ENCODE results near the gene CD79B.

The CD79B gene

DNA sequence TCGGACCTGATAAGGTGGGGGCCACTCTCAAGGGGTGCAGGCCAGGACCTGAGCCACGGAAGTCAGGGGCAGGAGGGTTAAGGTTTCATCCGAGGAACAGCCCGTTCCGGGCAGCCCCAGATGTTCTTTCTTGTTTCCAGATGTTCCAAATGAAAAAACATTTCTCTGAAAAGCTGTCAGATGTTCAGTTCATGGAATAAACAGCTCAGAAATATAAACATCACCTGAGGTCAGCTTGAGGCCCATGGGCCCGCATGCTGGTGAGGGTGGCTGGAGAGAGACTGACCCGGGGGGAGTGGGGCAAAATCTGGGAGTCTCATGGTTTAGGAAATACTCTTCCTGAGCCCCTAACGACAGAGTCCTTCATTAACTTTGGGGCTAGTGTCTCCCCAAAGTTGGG, 1.5 kb upstream of the CD79B start:
- DNase-seq (ENCODE audit: low read depth), result no peak
- TF ChIP-seq, protein P1, sequence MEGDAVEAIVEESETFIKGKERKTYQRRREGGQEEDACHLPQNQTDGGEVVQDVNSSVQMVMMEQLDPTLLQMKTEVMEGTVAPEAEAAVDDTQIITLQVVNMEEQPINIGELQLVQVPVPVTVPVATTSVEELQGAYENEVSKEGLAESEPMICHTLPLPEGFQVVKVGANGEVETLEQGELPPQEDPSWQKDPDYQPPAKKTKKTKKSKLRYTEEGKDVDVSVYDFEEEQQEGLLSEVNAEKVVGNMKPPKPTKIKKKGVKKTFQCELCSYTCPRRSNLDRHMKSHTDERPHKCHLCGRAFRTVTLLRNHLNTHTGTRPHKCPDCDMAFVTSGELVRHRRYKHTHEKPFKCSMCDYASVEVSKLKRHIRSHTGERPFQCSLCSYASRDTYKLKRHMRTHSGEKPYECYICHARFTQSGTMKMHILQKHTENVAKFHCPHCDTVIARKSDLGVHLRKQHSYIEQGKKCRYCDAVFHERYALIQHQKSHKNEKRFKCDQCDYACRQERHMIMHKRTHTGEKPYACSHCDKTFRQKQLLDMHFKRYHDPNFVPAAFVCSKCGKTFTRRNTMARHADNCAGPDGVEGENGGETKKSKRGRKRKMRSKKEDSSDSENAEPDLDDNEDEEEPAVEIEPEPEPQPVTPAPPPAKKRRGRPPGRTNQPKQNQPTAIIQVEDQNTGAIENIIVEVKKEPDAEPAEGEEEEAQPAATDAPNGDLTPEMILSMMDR (IDR thresholded peaks at IDR 0.05; ENCODE audit: low read depth, low read length, missing control alignments), result no peak
- no peak overlapping the region for H3K4me3 ChIP-seq (ENCODE audit: low read depth, low read length)

DNA sequence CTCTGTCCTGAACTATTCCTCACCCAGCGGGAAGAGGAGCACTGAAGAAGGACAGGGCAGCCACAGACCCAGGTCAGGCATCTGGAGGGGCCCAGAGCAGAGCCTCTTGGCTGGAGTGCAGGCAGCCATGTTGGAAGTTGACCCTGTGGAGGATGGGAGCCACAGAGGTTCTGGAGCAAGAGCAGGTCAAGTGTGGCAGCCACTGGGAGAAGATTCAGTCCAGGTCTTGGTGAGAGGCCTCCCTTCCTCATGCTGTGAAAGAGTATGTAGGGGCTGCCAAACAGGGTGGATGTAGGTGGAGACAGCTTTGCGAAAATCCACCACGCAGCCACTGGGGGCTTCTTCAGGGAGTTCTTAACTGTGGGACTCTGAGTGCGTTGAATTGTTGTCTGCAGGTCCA, 590 bp upstream of the CD79B start:
- H3K4me3 ChIP-seq (ENCODE audit: low read depth, low read length), result peak overlapping the region; percentile 75
- TF ChIP-seq, protein P1 (IDR thresholded peaks at IDR 0.05; ENCODE audit: low read depth, low read length, missing control alignments), result no peak
- no peak for DNase-seq (ENCODE audit: low read depth)

DNA sequence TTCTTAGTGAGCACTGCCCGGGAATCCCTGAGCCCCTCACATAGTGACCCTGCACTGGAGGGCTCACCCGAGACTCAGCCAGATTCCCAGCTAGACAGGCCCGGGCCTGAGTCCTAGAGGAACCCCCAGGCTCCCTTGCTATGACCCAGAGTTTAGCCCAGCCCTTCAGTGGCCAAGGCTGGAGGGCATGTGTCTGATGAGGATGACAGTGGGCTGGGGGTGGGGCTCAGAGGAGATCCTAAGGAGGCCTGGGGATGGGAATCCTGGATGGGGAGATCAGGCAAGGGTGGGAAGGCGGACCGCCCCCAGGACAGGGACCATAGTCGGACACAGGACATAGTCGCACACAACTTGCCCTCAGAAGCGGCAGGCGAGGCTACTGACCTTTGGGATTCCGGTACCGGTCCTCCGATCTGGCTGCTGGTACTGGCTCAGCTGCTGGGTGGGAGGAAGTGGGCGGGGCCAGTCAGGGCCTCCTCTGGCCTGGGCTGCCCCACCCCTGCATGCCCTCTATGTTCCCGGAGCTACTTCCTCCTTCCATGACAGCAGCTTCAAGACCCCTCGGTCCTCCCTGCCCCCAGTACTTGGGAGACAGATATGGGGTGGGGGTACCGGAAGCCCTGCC, 1.1 kb downstream of the CD79B start:
- TF ChIP-seq, protein P1 (IDR thresholded peaks at IDR 0.05; ENCODE audit: low read depth, low read length, missing control alignments), result no peak
- H3K4me3 ChIP-seq (ENCODE audit: low read depth, low read length), result peak overlapping the region; percentile 75
- DNase-seq (ENCODE audit: low read depth), result peak; percentile 52

DNA sequence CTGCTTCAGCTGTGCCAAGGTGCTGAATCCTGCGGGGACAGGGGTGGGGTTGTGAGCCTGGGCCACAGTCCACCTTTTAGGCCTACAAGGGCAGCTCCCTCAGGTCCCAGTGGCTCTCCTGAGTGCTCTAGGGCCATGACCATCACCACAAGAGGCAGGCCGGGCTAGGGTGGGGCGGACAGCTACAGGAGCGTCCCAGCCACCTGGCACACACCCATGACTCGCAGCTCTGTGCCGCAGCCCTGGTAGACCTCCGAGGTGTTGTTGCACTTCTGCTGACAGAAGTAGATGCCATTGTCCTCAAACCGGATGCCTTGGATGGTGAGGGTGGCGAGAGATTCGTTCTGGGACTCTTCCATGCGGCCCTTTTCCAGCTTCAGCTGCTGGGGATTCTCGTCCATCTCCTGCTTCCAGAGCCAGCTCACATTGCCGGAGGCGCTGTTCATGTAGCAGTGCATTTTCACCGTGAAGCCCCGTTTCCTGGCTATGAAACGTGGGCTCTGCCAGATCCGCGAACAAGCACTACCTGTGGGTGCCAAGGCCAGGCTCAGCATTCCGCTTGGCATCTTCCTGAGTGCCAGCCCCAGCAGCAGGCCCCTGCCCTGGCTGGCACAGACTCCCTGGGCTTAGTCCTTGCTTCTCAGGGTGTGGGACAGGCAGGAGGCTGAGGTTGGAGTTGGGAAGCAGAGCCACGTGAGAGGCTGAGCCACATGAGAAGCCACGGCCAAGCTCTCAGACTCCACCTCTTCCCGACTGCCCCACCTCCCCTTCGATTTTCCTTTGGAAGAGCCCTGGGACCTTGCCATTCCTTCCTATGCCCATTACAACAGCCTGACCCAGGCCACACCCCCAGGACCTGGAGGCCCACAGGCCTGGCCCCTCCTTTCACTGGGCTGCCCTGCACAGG, 2.0 kb downstream of the CD79B start:
- TF ChIP-seq, protein P1 (IDR thresholded peaks at IDR 0.05; ENCODE audit: low read depth, low read length, missing control alignments), result no peak
- peak overlapping the region; percentile 75 for H3K4me3 ChIP-seq (ENCODE audit: low read depth, low read length)
- DNase-seq (ENCODE audit: low read depth), result no peak

DNA sequence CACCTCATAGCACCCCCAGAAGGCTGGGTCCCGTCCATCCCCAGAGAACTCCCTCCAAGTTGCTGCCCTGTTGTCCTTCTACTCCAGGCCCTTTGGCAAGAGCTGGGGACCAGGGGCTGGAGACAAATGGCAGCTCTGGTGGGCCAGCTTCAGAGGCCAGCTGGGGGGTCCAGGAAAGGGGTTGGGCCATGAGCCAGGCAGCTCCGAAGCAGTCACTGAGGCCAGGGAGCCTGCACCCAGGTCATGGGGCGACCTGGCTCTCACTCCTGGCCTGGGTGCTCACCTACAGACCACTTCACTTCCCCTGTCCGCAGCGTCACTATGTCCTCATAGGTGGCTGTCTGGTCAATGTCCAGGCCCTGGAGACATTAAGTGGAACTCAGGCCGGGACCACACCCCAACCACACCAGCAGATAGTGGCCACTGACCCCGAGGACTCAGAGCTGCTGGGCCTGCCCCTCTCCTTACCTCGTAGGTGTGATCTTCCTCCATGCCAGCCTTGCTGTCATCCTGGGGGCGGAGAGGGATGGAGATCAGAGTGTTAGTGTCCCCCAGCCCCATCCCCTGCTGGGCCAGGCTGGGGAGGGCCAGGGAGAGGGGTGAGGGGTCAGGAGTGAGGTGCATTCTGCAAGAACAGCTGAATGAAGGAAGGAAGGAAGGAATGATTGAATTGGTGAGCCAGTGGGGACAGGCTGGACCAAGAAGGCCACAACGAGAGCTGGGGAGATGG, 3.0 kb downstream of the CD79B start:
- TF ChIP-seq, protein P1 (IDR thresholded peaks at IDR 0.05; ENCODE audit: low read depth, low read length, missing control alignments), result no peak
- no peak for DNase-seq (ENCODE audit: low read depth)
- H3K4me3 ChIP-seq (ENCODE audit: low read depth, low read length), result no peak overlapping the region

DNA sequence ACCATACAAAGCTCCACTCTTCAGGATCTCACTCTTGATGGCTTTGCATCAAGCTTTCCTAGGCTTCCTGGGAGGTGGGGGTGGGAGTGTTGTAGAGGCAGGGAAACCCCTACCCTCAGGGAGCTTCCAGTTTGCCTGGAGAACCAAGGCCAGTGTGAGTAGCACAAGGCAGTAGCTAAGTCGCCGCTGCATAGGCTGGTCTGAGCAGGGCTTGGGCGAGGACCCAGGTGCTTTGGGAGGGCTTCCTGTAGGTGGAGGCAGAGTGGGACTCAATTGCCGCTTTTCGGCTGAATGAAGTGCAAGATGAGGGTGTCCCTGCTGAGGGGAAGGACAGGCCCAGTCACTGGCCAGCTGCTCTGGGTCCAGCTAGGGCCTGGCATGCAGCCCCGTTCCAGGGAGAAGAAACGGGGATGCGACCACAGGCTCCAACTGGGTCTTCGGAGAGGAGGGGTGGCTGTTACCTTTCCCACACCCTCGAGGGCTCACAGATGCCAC, 3.9 kb downstream of the CD79B start:
- no peak for DNase-seq (ENCODE audit: low read depth)
- TF ChIP-seq, protein P1 (IDR thresholded peaks at IDR 0.05; ENCODE audit: low read depth, low read length, missing control alignments), result no peak
- H3K4me3 ChIP-seq (ENCODE audit: low read depth, low read length), result no peak overlapping the region
